Measurements from ENCODE around the gene CEP72. TPM values are rescaled to one million over a fixed set of nuclear protein-coding genes. Genes with fewer than 3 reads are reported as not detected.

CEP72 gene
- polyA plus RNA-seq (2012; ENCODE audit: insufficient read depth, insufficient read length, low read depth) = 5.6 TPM

- H3K4me3 ChIP-seq (ENCODE audit: low read depth, low read length) = peak within 1 kb of the TSS; percentile 80
- 0 out of 2 replicates have a peak, but pooled peaks cover 3% of the 10 kb centered on the region for H3K9me3 ChIP-seq
- no peaks in the 10 kb centered on the region for H3K27me3 ChIP-seq
- H3K36me3 ChIP-seq = no peaks in the 10 kb centered on the region; the same call in none of the 2 replicates
- no peaks in the 10 kb centered on the region; the same call in 1 of the 2 replicates for H3K4me1 ChIP-seq
- DNase-seq = peak; percentile 95
- TF ChIP-seq, protein P1, sequence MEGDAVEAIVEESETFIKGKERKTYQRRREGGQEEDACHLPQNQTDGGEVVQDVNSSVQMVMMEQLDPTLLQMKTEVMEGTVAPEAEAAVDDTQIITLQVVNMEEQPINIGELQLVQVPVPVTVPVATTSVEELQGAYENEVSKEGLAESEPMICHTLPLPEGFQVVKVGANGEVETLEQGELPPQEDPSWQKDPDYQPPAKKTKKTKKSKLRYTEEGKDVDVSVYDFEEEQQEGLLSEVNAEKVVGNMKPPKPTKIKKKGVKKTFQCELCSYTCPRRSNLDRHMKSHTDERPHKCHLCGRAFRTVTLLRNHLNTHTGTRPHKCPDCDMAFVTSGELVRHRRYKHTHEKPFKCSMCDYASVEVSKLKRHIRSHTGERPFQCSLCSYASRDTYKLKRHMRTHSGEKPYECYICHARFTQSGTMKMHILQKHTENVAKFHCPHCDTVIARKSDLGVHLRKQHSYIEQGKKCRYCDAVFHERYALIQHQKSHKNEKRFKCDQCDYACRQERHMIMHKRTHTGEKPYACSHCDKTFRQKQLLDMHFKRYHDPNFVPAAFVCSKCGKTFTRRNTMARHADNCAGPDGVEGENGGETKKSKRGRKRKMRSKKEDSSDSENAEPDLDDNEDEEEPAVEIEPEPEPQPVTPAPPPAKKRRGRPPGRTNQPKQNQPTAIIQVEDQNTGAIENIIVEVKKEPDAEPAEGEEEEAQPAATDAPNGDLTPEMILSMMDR (IDR thresholded peaks at IDR 0.05; ENCODE audit: low read depth, low read length) = no peak
Measured at GRCh38 chr5:611731-612486, at the start of gene CEP72. CEP72 (plus strand) TSS chr5:612340; CDS start chr5:612362, 22 bp downstream.

DNA sequence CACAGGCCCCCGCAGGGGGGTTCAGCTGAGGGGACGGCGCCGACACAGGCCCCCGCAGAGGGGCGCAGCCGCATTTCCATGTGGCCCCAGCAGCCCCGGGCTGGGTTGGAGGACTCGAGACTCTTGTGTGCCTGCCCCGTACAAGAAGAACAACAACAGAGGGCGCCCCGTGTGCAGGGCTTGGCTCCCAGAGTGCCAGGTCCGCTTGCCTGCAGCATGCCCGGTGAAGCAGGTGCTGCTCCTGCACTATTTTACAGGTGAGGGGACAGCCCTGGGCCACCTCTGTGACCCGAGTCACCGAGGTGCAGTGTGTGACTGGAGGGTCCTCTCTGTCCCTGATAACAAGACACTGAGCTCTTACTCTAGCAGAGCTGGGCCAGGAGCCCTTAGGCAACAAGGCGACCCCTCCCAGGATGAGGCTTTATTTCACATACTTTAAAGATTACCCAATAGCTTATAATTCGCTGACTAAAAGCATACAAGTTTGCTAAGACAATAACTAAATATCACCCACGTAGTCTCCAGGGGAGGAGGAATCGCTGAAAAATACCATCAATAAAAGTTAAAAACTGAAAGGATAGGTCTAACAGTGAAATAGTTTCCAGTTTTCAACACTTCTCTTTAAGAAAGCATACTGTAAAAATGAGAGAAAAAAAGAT, 46.2 kb upstream of the CEP72 start:
- TF ChIP-seq, protein P1 (IDR thresholded peaks at IDR 0.05; ENCODE audit: low read depth, low read length) = no peak
- DNase-seq = peak; percentile 4
- Histone ChIP-seq H3K4me3 (ENCODE audit: low read depth, low read length) (no peak overlapping the region), H3K36me3 (no peaks in the 10 kb centered on the region), H3K27me3 (peaks cover 22% of the 10 kb centered on the region), H3K4me1 (no peaks in the 10 kb centered on the region), H3K9me3 (no peaks in the 10 kb centered on the region)

- Histone ChIP-seq H3K4me3 (ENCODE audit: low read depth, low read length) (no peak overlapping the region), H3K36me3 (no peaks in the 10 kb centered on the region), H3K4me1 (no peaks in the 10 kb centered on the region), H3K27me3 (peaks cover 16% of the 10 kb centered on the region), H3K9me3 (no peaks in the 10 kb centered on the region)
- peak; percentile 2 for DNase-seq
- TF ChIP-seq, protein P1 (IDR thresholded peaks at IDR 0.05; ENCODE audit: low read depth, low read length) = no peak
Measured at GRCh38 chr5:566636-567309, 45.4 kb upstream of the CEP72 start.

DNA sequence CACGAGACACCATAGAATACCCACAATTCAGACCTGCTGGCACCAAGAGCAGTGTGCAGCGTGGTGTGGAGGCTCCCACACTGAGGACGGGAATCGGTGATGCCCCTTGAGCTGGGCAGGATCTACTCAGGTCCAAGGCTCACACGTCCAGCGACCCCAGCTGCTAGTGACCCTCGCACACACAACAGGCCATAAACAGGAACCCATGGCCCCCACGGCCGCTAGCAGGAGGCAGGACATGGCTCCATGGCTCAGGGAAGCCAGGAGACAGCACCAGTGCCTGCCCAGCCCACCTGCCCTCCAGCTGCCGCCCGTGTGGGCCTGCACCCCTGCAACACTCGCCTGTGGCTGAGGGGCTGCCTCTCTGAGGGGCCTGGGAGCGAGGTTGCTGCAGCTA, 44.5 kb upstream of the CEP72 start:
- no peaks in the 10 kb centered on the region for H3K36me3 ChIP-seq
- no peak overlapping the region for H3K4me3 ChIP-seq (ENCODE audit: low read depth, low read length)
- peak; percentile 4 for DNase-seq
- H3K4me1 ChIP-seq = no peaks in the 10 kb centered on the region
- H3K9me3 ChIP-seq = no peaks in the 10 kb centered on the region
- peaks cover 16% of the 10 kb centered on the region for H3K27me3 ChIP-seq
- TF ChIP-seq, protein P1 (IDR thresholded peaks at IDR 0.05; ENCODE audit: low read depth, low read length) = no peak

- Histone ChIP-seq H3K27me3 (peaks cover 16% of the 10 kb centered on the region), H3K4me1 (no peaks in the 10 kb centered on the region), H3K9me3 (no peaks in the 10 kb centered on the region), H3K4me3 (ENCODE audit: low read depth, low read length) (no peak overlapping the region), H3K36me3 (no peaks in the 10 kb centered on the region)
- TF ChIP-seq, protein P1 (IDR thresholded peaks at IDR 0.05; ENCODE audit: low read depth, low read length) = no peak
- peak; percentile 4 for DNase-seq
Measured at GRCh38 chr5:568061-568781, 43.9 kb upstream of the CEP72 start.

Data from BE2C (cell line).